ENCODE results near the gene AKAP6. TPM values are rescaled to one million over a fixed set of nuclear protein-coding genes. Genes with fewer than 3 reads are reported as not detected.

Gene AKAP6
- total RNA-seq, 1 donor from 2014 or later: 2.8 TPM

DNA sequence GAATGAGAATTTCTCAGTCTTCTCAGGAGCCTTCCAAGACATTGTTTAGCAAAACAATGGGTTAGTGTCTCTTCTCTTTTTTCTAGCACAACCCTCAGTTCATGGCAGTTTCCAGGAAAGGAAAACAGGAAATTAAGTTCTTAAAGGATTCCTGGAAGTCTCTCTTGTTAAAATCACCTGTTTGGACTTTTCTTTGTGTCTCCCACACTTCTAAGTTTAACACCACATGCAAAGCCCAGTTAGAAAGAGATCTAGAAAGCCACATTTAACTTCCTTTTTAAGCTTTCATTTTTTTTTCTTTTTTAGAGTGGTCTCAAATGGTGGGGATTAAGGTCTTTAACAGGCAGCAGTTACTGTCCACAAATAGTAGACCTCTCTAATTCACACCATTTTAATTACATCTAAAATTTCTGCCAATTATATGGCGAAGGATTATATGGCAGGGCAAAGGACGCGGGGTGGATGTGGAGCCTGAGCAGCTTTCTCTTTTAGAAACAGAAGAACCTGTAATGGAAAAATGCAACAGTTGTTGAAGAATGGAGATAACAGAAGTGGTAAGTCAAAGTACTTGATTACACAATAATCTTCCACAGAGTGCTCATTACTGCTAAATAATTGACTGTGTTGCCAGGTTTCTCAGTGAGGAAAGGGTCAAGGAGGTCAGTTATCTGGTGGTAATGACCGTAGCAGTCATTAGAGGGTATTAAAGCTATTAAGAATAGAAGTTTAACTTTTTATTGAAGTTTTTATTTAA, 298.6 kb downstream of the AKAP6 start:
- Mint-ChIP-seq H3K27me3 (ENCODE audit: low read depth, unreplicated experiment) (no peaks in the 10 kb centered on the region), H3K27ac (ENCODE audit: unreplicated experiment) (no peak overlapping the region), H3K36me3 (ENCODE audit: low read depth, unreplicated experiment) (no peaks in the 10 kb centered on the region), H3K4me3 (ENCODE audit: unreplicated experiment) (no peak overlapping the region), H3K4me1 (ENCODE audit: low read depth, unreplicated experiment) (peaks cover 8% of the 10 kb centered on the region), H3K9me3 (ENCODE audit: unreplicated experiment) (no peaks in the 10 kb centered on the region)
- no peak overlapping the region for H3K4me3 ChIP-seq (ENCODE audit: insufficient read depth, low read depth, low read length)
- no peaks in the 10 kb centered on the region for H3K36me3 ChIP-seq (ENCODE audit: insufficient read depth, low read length)
- FAIRE-seq: no peak
- no peaks in the 10 kb centered on the region for H3K27me3 ChIP-seq (ENCODE audit: insufficient read depth, low read length)
- H3K79me2 ChIP-seq (ENCODE audit: insufficient read depth, low read length): no peaks in the 10 kb centered on the region
- peaks cover 4% of the 10 kb centered on the region for H3K4me1 ChIP-seq (ENCODE audit: insufficient read depth, low read length)
- no peak overlapping the region for H3K27ac ChIP-seq (ENCODE audit: low read depth, low read length)
- H3K4me2 ChIP-seq (ENCODE audit: low read length): no peak overlapping the region
- H4K20me1 ChIP-seq (ENCODE audit: insufficient read depth, low read length): no peaks in the 10 kb centered on the region
- TF ChIP-seq, protein P1, sequence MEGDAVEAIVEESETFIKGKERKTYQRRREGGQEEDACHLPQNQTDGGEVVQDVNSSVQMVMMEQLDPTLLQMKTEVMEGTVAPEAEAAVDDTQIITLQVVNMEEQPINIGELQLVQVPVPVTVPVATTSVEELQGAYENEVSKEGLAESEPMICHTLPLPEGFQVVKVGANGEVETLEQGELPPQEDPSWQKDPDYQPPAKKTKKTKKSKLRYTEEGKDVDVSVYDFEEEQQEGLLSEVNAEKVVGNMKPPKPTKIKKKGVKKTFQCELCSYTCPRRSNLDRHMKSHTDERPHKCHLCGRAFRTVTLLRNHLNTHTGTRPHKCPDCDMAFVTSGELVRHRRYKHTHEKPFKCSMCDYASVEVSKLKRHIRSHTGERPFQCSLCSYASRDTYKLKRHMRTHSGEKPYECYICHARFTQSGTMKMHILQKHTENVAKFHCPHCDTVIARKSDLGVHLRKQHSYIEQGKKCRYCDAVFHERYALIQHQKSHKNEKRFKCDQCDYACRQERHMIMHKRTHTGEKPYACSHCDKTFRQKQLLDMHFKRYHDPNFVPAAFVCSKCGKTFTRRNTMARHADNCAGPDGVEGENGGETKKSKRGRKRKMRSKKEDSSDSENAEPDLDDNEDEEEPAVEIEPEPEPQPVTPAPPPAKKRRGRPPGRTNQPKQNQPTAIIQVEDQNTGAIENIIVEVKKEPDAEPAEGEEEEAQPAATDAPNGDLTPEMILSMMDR (IDR thresholded peaks at IDR 0.05; ENCODE audit: insufficient read depth, low read depth, low read length): no peak
- H2AFZ ChIP-seq (ENCODE audit: low read depth, low read length): no peak overlapping the region
- DNase-seq (ENCODE audit: low read depth): no peak
- no peaks in the 10 kb centered on the region for H3K9me3 ChIP-seq (ENCODE audit: insufficient read depth, low read depth, low read length)
- no peak overlapping the region for H3K9ac ChIP-seq (ENCODE audit: low read length)

DNA sequence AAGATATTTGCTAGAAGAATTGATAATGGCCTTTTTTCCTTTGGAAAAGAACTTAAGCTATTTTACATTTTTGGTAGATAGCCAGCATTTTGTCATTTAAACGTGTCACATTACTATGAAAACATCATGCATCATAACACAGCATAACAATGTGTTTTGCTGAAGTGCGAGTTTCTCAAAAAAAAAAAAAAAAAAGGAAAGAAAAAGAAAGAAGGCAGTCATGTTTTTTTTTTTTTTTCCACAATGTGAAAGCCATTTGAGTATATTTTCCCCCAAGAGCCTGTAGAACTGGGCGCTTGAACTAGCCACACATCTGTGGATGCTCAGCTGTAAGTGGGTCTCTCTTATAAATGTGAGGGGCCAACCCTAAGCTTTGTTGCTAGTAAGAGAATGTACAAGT, 300.1 kb downstream of the AKAP6 start:
- TF ChIP-seq, protein P1 (IDR thresholded peaks at IDR 0.05; ENCODE audit: insufficient read depth, low read depth, low read length): no peak
- TF ChIP-seq EZH2 (IDR thresholded peaks at IDR 0.05; ENCODE audit: insufficient read depth, low read length): no peak
- FAIRE-seq: no peak

DNA sequence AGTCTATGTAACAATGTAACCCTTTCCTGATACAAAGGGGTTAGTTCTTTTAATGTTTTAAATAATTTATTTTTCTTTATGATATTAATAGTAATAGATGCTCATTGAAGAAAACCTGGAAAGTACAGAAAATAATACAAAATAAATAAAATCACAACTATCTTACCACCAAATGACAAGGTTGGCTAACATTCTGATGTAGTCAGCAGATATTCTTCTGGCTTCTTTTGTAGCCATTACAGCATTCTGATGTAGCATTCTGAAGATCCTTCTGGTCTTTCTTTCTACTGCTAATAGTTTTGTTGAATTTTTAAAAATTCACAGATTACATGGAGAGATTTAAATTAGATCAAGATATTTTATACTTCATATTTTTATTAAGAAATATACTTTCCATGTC, 301.6 kb downstream of the AKAP6 start:
- TF ChIP-seq, protein P1 (IDR thresholded peaks at IDR 0.05; ENCODE audit: insufficient read depth, low read depth, low read length): no peak
- no peak for TF ChIP-seq EZH2 (IDR thresholded peaks at IDR 0.05; ENCODE audit: insufficient read depth, low read length)
- H3K4me3 ChIP-seq (ENCODE audit: insufficient read depth, low read depth, low read length): no peak overlapping the region
- FAIRE-seq (no peak), DNase-seq (ENCODE audit: low read depth) (no peak)
- no peak overlapping the region for H3K9ac ChIP-seq (ENCODE audit: low read length)
- Mint-ChIP-seq H3K9me3 (ENCODE audit: unreplicated experiment) (no peaks in the 10 kb centered on the region), H3K4me3 (ENCODE audit: unreplicated experiment) (no peak overlapping the region), H3K36me3 (ENCODE audit: low read depth, unreplicated experiment) (no peaks in the 10 kb centered on the region), H3K27me3 (ENCODE audit: low read depth, unreplicated experiment) (no peaks in the 10 kb centered on the region), H3K27ac (ENCODE audit: unreplicated experiment) (no peak overlapping the region), H3K4me1 (ENCODE audit: low read depth, unreplicated experiment) (peaks cover 13% of the 10 kb centered on the region)
- H3K4me2 ChIP-seq (ENCODE audit: low read length): no peak overlapping the region
- no peaks in the 10 kb centered on the region for H4K20me1 ChIP-seq (ENCODE audit: insufficient read depth, low read length)
- H3K4me1 ChIP-seq (ENCODE audit: insufficient read depth, low read length): no peaks in the 10 kb centered on the region
- H3K9me3 ChIP-seq (ENCODE audit: insufficient read depth, low read depth, low read length): no peaks in the 10 kb centered on the region
- H2AFZ ChIP-seq (ENCODE audit: low read depth, low read length): no peak overlapping the region
- H3K27me3 ChIP-seq (ENCODE audit: insufficient read depth, low read length): no peaks in the 10 kb centered on the region
- no peak overlapping the region for H3K27ac ChIP-seq (ENCODE audit: low read depth, low read length)
- no peaks in the 10 kb centered on the region for H3K79me2 ChIP-seq (ENCODE audit: insufficient read depth, low read length)
- no peaks in the 10 kb centered on the region for H3K36me3 ChIP-seq (ENCODE audit: insufficient read depth, low read length)

More for the DNA sequence above, 300.1 kb downstream of the AKAP6 start:
- H2AFZ ChIP-seq (ENCODE audit: low read depth, low read length): no peak overlapping the region
- Mint-ChIP-seq H3K4me1 (ENCODE audit: low read depth, unreplicated experiment) (peaks cover 5% of the 10 kb centered on the region), H3K4me3 (ENCODE audit: unreplicated experiment) (no peak overlapping the region), H3K27ac (ENCODE audit: unreplicated experiment) (no peak overlapping the region), H3K36me3 (ENCODE audit: low read depth, unreplicated experiment) (no peaks in the 10 kb centered on the region), H3K9me3 (ENCODE audit: unreplicated experiment) (no peaks in the 10 kb centered on the region), H3K27me3 (ENCODE audit: low read depth, unreplicated experiment) (no peaks in the 10 kb centered on the region)
- H3K4me2 ChIP-seq (ENCODE audit: low read length): no peak overlapping the region
- no peak overlapping the region for H3K4me3 ChIP-seq (ENCODE audit: insufficient read depth, low read depth, low read length)
- no peaks in the 10 kb centered on the region for H3K79me2 ChIP-seq (ENCODE audit: insufficient read depth, low read length)
- H3K27ac ChIP-seq (ENCODE audit: low read depth, low read length): no peak overlapping the region
- H3K27me3 ChIP-seq (ENCODE audit: insufficient read depth, low read length): no peaks in the 10 kb centered on the region
- DNase-seq (ENCODE audit: low read depth): no peak
- no peaks in the 10 kb centered on the region for H4K20me1 ChIP-seq (ENCODE audit: insufficient read depth, low read length)
- H3K9ac ChIP-seq (ENCODE audit: low read length): no peak overlapping the region
- H3K36me3 ChIP-seq (ENCODE audit: insufficient read depth, low read length): no peaks in the 10 kb centered on the region
- no peaks in the 10 kb centered on the region for H3K9me3 ChIP-seq (ENCODE audit: insufficient read depth, low read depth, low read length)
- no peaks in the 10 kb centered on the region for H3K4me1 ChIP-seq (ENCODE audit: insufficient read depth, low read length)
